ENCODE data around the gene KCNMA1.

The KCNMA1 gene

DNA sequence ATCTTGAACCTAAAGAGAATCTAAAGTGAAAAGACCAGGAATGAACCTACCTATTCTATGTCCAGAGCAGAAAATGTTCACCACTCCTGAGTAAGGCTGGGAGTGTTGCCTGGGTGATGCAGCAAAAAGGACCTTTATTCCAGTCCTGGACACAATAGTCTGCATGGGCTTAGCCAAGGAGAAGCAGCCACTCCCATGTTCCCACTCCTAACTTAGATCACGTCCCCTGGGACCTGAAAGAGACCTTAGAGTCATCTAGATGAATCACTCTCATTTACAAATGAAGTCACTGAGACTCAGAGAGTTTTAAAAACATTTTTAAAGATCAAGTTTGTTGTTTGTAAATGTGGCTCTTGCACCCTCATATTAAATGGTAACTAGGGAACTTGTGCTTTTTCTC lies 763.4 kb downstream of the KCNMA1 start:
- DNase-seq (ENCODE audit: insufficient read length, low spot score) = no peak
- no peak for FAIRE-seq

DNA sequence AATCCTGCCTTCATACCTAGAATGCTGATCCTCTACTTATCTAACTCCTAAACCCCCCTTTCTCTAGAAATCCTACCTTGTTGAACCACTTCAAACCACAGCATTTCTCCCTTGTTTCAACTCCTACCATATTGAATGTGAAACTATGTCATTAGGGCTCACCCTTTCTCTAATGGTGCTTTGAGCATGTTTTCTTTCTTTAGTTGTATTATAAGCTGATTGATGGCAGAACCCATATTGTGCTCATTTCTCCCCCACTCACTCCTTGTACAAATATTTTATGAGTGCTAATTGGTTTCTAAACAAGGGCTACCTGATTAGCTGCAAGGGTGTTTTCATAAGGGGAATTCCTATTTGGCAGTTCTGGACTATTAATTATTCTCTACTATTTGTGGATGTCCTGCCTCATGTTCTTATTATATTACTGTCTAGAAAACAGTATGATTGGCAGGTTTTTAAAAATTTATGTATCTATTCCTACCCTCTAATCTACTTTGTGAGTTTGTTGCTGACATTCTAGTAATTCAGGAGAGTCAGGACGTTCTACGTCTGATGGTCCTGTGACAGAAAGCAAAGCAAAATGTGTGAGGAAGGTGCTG lies 765.8 kb downstream of the KCNMA1 start:
- DNase-seq (ENCODE audit: insufficient read length, low spot score) = no peak

DNA sequence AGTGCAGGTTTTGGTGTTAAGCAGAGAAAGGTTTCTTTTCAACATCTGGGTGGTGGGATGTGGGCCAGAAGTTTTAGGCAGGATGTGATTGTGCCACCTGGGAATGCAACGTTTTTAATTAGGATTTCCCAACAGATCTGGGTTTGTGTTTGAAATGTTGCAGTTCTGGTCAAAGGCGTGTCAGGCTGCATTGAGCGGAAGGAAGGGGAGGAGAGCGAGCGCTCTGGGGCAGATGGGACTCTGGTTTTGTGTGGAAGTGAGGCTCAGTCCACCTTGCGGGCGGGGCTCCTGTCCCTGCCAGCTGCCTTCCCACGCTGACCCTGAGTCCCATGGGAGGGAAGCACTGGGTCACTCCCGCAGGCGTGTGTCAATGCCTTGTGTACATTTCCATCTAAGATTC lies 767.7 kb downstream of the KCNMA1 start:
- DNase-seq (ENCODE audit: insufficient read length, low spot score) = no peak
- no peak for FAIRE-seq

More for the DNA sequence above, 765.8 kb downstream of the KCNMA1 start:
- no peak for FAIRE-seq

DNA sequence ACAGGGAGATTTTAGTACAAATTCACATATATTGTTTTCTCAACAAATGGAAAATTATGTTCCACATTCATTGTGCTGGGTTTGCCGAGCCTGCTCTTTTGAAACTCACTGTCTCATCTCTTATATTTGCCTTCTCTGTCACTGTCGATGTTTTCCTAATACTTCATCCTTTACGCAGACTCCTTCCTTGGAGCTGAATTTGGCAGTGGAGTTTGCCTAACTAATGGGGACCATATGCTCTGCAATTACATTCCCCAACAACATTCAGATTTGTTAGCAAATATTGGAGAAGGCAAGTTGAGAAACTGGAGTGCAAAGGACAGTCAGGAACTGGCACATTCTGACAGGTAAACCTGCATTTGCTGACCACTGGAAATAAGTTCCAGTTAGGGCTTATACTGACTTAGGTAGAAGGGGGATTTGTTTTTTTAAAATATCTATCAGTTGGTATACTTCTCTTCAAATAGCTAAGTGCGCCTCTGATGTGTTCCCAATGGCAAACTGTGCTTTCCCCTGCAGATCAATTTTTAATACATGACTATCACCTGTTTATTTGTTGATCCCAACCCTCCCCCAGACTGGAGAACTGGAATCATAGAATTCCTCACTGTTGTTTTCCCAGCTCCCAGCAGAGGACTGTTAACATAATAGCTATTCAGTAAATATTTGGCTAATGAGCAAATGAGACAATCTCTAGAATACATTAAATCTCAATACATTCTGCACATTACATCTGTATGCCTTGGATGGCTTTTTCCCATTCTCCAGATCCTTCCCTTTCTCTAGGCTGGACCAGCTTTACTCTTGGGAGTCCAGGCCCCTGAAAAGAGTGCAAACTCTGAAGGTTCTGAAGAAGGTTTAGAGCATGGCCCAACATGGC lies 769.3 kb downstream of the KCNMA1 start:
- FAIRE-seq (no peak), DNase-seq (ENCODE audit: insufficient read length, low spot score) (no peak)

DNA sequence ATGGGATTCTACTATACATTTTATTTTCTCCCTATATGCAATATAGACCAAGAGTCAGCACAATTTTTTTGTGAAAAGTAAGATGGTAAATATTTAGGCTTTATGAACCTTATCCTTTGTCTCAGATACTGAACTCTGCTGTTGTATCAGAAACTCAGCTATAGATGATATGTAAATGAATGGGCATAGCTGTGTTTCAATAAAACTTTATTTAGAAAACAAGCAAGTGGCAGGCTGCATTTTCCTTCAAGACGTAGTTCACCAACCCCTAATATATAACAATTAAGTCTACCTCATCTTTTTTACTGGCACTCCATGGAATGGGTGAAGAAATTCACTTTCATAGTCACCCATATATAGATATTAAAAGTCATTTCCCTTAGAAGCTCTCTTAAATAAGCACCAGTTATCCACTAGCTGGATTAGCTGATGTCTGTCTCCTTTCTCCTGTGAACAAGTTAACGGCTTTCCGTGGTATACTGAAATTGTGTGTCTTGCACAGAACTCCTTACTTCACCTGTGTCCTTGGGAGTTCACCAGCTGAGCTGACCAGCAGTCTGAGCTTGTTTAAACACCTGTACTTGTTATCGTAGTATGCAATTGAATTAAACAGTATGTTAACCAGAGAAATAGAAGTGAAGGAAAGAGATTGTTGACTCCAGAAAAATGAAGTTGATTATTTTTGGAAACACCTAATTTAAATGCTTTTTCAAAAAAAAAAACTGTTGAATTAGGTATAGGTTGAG lies 770.6 kb downstream of the KCNMA1 start:
- no peak for DNase-seq (ENCODE audit: insufficient read length, low spot score)
- FAIRE-seq = no peak

DNA sequence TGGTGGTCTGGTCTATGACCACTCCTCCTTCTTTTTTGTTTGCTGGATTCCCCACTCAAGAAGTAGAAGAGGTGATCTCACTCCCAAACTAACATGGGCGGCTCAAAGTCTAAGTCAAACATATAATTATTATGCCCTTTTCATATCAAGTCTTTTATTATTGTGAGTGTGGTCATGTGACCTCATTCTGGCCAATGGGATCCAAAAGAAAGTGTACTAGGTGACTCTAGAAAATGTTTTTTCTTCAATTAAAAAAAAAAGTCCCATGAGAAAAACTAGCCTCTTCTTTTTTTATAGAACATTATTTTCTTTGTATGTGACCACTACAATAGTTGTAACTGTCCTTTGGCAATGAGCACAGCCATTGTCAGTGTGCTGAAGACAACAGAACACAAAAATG lies 772.7 kb downstream of the KCNMA1 start:
- no peak for FAIRE-seq
- DNase-seq (ENCODE audit: insufficient read length, low spot score) = no peak

DNA sequence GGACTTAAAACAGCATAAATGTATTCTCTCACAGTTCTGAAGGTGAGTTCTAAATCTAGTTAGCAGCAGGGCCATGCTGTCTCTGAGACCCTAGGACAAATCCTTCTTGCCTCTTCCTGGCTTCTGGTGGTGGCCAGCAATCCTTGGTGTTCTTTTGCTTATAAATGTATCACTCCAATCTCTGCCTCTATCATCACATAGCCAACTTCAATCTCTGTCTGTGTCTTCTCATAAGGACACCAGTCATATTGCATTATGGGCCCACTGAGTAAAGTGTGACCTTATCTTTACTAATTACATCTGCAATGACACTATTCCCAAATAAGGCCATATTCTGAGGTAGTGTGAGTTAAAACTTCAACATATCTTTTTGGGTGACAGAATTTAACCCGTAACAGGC lies 778.9 kb downstream of the KCNMA1 start:
- no peak for FAIRE-seq
- DNase-seq (ENCODE audit: insufficient read length, low spot score) = no peak

DNA sequence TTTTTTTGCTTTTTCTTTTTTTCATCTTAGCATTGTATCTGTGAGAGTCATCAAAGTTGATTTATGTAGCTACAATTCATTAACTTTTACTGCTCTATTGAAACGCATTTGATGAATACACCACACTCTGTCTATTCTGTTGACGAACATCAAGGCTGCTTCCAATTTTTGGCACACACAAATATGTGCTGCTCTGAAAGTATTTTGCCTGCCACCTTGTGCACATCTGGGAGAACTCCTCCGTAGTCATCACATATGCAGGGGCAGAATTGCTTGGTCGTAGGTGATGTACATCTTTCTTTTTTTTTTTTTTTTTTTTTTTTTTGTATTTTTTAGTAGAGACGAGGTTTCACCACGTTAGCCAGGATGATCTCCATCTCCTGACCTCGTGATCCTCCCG lies 796.8 kb downstream of the KCNMA1 start:
- FAIRE-seq (no peak), DNase-seq (ENCODE audit: insufficient read length, low spot score) (no peak)

DNA sequence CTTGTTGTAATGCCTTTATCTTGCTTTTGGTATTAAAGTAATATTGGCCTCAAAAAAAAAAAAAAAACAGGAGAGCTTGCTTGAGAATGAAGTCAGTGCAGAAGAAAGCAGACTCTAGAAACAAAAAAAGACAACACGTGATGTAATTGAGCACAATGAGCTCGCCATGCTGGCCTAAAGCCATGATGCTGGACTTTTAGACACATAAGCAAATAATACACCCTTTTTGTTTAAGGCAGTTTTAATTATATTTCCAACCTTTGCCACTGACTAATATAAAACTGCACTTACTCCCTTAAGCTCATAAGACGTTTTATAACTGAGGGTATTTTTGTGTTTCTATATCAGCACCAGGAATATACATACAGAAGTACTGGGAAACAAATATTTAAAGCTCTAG lies 798.3 kb downstream of the KCNMA1 start:
- no peak for DNase-seq (ENCODE audit: insufficient read length, low spot score)
- no peak for FAIRE-seq

DNA sequence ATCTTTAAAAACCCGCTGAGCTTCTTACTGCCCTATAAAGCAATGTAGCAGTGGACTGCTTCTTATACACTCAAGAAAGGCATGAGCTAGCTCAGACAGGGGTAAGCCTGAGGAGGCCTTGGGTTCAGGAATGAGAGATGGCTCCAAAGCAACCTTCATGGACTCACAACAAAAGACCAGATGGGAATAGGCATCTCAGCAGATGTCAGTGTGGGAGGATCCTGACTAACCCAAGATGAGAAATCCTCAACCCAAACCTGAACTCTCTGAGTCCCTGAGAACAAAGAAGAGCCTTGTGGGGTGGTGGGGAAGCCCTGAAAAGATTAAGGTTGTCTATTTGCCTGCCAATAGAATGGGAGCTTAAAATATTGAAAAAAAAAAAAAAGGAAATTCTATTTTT lies 807.4 kb downstream of the KCNMA1 start:
- no peak for DNase-seq (ENCODE audit: insufficient read length, low spot score)
- no peak for FAIRE-seq

DNA sequence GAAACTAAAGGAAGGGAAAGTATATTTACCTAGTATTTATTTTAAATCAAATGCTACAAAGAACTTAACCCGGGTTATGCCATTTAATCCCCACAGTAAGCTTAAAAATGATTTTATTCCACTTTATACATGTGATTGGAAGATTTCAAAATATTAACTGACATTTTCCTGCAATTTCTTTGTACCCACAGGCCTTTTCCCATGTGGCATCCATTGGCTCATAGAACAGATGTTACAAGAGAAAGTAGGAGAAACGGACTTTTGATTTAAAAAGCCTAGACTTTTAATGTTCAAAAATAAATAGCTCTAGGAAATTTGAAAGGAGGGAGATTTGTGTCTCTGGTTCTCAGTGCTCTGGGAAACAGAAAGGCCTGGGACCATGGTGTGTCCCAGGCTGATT lies 807.9 kb downstream of the KCNMA1 start:
- DNase-seq (ENCODE audit: insufficient read length, low spot score) = no peak
- no peak for FAIRE-seq

Measured in GM19239 (cell line).